WERI-Rb-1 (cell line): ENCODE data around the gene INPP5B.

Experiments used
- DNase-seq: peaks from one replicate; pipeline ENCODE4 v3.0.0-alpha.2; 2020
- H3K27ac ChIP-seq: fragments of 250-450 bp; sonication (Bioruptor Pico); 2 replicates; pipeline ENCODE4 v1.5.1; 2020; ENCODE audit warnings: mild to moderate bottlenecking, moderate library complexity
- H3K27me3 ChIP-seq: fragments of 250-450 bp; sonication (Bioruptor Pico); 2 replicates; pipeline ENCODE4 v1.5.1; 2021; ENCODE audit warnings: mild to moderate bottlenecking, low read depth, moderate library complexity; ENCODE audit not compliant: insufficient read depth, severe bottlenecking
- H3K36me3 ChIP-seq: fragments of 250-450 bp; sonication (Bioruptor Pico); 2 replicates; pipeline ENCODE4 v1.5.1; 2020; ENCODE audit warnings: mild to moderate bottlenecking, moderate library complexity
- H3K4me3 ChIP-seq: 2 replicates; pipeline ENCODE4 v1.5.1; 2011; ENCODE audit warnings: low read depth, mild to moderate bottlenecking, control low read depth, low read length
- H3K9me3 ChIP-seq: fragments of 250-450 bp; sonication (Bioruptor Pico); 2 replicates; pipeline ENCODE4 v1.5.1; 2021; ENCODE audit warnings: mild to moderate bottlenecking, moderate library complexity; ENCODE audit not compliant: severe bottlenecking
- CTCF ChIP-seq: IDR thresholded peaks from 2 replicates; pipeline ENCODE4 v1.5.1; 2011; ENCODE audit warnings: low read depth, mild to moderate bottlenecking, control low read depth, inconsistent platforms, low read length

The INPP5B gene

GRCh38 chr1:37958690-37959089, 11.8 kb upstream of the INPP5B start:
- H3K36me3 ChIP-seq, result peaks cover 33% of the 10 kb centered on the region
- no peaks in the 10 kb centered on the region for H3K9me3 ChIP-seq
- H3K27ac ChIP-seq, result no peak overlapping the region
- no peak for DNase-seq
- no peaks in the 10 kb centered on the region for H3K27me3 ChIP-seq
- no peak for TF ChIP-seq CTCF
- no peak overlapping the region for H3K4me3 ChIP-seq

GRCh38 chr1:37955685-37956084, 8.8 kb upstream of the INPP5B start:
- Histone ChIP-seq H3K4me3 (no peak overlapping the region), H3K9me3 (no peaks in the 10 kb centered on the region), H3K27ac (no peak overlapping the region), H3K27me3 (no peaks in the 10 kb centered on the region), H3K36me3 (peaks cover 22% of the 10 kb centered on the region)
- no peak for TF ChIP-seq CTCF
- DNase-seq, result no peak

- DNase-seq, result peak; percentile 47
- Histone ChIP-seq H3K9me3 (no peaks in the 10 kb centered on the region), H3K27ac (no peak overlapping the region; the same call in 1 of the 2 replicates), H3K4me3 (no peak overlapping the region), H3K27me3 (no peaks in the 10 kb centered on the region), H3K36me3 (peaks cover 12% of the 10 kb centered on the region)
- TF ChIP-seq CTCF, result no peak
These were observed 7.6 kb upstream of the INPP5B start for GRCh38 chr1:37954316-37954971.

- Histone ChIP-seq H3K36me3 (no peaks in the 10 kb centered on the region; the same call in none of the 2 replicates), H3K27me3 (no peaks in the 10 kb centered on the region), H3K4me3 (no peak overlapping the region), H3K9me3 (no peaks in the 10 kb centered on the region), H3K27ac (no peak overlapping the region)
- no peak for TF ChIP-seq CTCF
- no peak for DNase-seq
These were observed 5.9 kb upstream of the INPP5B start for GRCh38 chr1:37952738-37953137.

GRCh38 chr1:37951783-37952624, 5.2 kb upstream of the INPP5B start:
- no peak overlapping the region for H3K4me3 ChIP-seq
- TF ChIP-seq CTCF, result no peak
- H3K36me3 ChIP-seq, result no peaks in the 10 kb centered on the region; the same call in none of the 2 replicates
- no peaks in the 10 kb centered on the region for H3K9me3 ChIP-seq
- no peak for DNase-seq
- H3K27ac ChIP-seq, result no peak overlapping the region
- H3K27me3 ChIP-seq, result no peaks in the 10 kb centered on the region
